ENCODE measurements around the gene ZNF473. TPM values are rescaled to one million over a fixed set of nuclear protein-coding genes. Genes with fewer than 3 reads are reported as not detected.
A peak's percentile ranks its signal among the peaks of the same experiment; 100 is the strongest.

ZNF473 gene
- total and polyA plus RNA-seq, 2 of the 13 experiments (the other 11 are each of a cell fraction or from before 2014, with no cell fraction given), result 5.8 to 11.9 TPM

DNA sequence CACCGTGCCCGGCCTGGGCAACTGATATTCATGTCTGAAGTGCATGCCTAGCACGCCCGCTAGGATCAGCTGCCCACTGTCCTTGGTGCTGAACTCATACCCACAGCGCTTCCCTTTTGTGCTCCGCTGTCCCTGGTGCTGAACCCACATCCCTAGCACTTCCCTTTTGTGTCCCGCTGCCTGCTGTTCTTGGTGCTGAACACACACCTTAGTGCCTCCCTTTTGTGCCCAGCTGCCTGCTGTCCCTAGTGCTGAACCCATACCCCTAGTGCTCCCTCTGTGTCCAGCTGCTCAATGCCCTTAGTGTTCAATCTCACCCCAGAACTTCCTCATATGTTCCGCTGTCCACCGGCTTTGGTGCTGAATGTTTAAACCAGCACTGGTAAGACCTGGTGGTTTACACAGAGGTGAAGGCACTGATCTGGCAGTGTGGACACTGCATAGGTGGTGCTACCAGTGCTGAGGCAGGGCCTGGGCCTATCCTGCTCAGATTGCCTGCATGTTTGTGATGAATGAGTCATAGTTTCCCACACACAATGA lies 38.6 kb upstream of the ZNF473 start (continued):
- TF ChIP-seq, protein P1, sequence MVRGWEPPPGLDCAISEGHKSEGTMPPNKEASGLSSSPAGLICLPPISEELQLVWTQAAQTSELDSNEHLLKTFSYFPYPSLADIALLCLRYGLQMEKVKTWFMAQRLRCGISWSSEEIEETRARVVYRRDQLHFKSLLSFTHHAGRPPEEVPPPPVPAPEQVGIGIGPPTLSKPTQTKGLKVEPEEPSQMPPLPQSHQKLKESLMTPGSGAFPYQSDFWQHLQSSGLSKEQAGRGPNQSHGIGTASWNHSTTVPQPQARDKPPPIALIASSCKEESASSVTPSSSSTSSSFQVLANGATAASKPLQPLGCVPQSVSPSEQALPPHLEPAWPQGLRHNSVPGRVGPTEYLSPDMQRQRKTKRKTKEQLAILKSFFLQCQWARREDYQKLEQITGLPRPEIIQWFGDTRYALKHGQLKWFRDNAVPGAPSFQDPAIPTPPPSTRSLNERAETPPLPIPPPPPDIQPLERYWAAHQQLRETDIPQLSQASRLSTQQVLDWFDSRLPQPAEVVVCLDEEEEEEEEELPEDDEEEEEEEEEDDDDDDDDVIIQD (CRISPR knock-in tag; IDR thresholded peaks at IDR 0.05; ENCODE audit: low read depth), result peak; percentile 99
- TF ChIP-seq ETV5 (CRISPR knock-in tag; IDR thresholded peaks at IDR 0.05; ENCODE audit: borderline replicate concordance) (peak; percentile 95), EEA1 (CRISPR knock-in tag; IDR thresholded peaks at IDR 0.05; ENCODE audit: borderline replicate concordance) (peak; percentile 100), ZNF224 (CRISPR knock-in tag; IDR thresholded peaks at IDR 0.05) (peak; percentile 100), ZNF260 (CRISPR knock-in tag; IDR thresholded peaks at IDR 0.05; ENCODE audit: borderline replicate concordance, low read depth) (peak; percentile 95; the same call in 1 of the 2 replicates), ERF (CRISPR knock-in tag; IDR thresholded peaks at IDR 0.05) (peak; percentile 100), SCMH1 (CRISPR knock-in tag; IDR thresholded peaks at IDR 0.05; ENCODE audit: borderline replicate concordance) (peak; percentile 97), ZFP36L1 (CRISPR knock-in tag; IDR thresholded peaks at IDR 0.05) (peak; percentile 100), KDM1A (CRISPR knock-in tag; IDR thresholded peaks at IDR 0.05) (peak; percentile 70), HMG20B (CRISPR knock-in tag; conservative IDR thresholded peaks at IDR 0.05) (peak; percentile 99), KAT2B (IDR thresholded peaks at IDR 0.05; ENCODE audit: borderline replicate concordance, low read depth, low read length) (no peak), ZNF234 (CRISPR knock-in tag; conservative IDR thresholded peaks at IDR 0.05) (peak; percentile 100), SATB2 (CRISPR knock-in tag; IDR thresholded peaks at IDR 0.05) (peak; percentile 100), MAZ (IDR thresholded peaks at IDR 0.05; ENCODE audit: borderline replicate concordance, low read depth, low read length) (no peak), MAZ (CRISPR knock-in tag; IDR thresholded peaks at IDR 0.05; ENCODE audit: low read depth) (peak; percentile 100), PITX1 (CRISPR knock-in tag; IDR thresholded peaks at IDR 0.05) (peak; percentile 99), ZNF724P (CRISPR knock-in tag; IDR thresholded peaks at IDR 0.05; ENCODE audit: borderline replicate concordance) (peak; percentile 100), ZNF12 (CRISPR knock-in tag; IDR thresholded peaks at IDR 0.05) (peak; percentile 98)
- TF ChIP-seq, protein P2, sequence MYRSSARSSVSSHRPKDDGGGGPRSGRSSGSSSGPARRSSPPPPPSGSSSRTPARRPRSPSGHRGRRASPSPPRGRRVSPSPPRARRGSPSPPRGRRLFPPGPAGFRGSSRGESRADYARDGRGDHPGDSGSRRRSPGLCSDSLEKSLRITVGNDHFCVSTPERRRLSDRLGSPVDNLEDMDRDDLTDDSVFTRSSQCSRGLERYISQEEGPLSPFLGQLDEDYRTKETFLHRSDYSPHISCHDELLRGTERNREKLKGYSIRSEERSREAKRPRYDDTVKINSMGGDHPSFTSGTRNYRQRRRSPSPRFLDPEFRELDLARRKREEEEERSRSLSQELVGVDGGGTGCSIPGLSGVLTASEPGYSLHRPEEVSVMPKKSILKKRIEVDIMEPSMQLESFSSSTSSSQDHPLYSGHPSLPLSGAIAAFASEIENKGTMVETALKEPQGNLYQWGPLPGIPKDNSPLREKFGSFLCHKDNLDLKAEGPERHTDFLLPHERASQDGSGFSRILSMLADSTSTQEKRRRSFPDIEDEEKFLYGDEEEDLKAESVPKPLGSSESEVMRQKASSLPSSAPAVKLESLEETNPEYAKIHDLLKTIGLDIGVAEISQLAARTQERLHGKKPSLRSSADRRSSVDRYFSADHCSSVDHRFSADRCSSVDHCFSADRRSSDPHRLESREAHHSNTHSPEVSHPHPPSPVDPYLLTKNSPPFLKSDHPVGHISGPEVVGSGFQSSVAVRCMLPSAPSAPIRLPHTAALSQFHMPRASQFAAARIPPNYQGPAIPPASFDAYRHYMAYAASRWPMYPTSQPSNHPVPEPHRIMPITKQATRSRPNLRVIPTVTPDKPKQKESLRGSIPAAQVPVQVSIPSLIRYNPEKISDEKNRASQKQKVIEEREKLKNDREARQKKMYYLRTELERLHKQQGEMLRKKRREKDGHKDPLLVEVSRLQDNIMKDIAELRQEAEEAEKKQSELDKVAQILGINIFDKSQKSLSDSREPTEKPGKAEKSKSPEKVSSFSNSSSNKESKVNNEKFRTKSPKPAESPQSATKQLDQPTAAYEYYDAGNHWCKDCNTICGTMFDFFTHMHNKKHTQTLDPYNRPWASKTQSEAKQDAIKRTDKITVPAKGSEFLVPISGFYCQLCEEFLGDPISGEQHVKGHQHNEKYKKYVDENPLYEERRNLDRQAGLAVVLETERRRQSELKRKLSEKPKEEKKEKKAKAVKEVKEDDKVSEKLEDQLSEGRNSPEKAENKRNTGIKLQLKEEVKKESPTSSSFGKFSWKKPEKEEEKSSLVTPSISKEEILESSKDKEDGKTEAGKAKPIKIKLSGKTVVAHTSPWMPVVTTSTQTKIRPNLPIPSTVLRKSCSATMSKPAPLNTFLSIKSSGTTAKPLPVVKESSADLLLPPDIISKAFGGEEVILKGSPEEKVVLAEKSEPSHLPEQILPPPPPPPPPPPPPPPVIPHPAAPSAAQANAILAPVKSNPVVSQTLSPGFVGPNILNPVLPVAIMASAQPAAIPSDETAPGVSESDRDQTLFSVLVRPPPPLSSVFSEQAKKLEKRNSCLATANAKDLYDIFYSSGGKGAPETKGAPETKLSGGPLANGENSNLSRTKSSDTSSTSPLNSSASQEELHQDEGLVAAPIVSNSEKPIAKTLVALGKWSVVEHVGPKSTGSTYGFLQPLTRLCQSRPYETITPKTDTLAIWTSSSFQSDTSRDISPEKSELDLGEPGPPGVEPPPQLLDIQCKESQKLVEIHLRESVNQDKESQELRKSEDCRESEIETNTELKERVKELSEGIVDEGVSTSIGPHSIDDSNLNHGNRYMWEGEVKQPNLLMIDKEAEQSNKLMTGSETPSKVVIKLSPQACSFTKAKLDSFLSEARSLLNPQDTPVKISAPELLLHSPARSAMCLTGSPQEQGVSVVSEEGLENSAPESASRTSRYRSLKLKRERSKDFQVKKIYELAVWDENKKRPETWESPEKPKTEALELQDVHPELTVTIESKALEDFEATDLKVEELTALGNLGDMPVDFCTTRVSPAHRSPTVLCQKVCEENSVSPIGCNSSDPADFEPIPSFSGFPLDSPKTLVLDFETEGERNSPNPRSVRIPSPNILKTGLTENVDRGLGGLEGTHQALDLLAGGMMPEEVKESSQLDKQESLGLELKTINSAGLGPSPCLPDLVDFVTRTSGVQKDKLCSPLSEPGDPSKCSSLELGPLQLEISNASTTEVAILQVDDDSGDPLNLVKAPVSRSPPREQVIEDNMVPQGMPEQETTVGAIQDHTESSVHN (CRISPR knock-in tag; IDR thresholded peaks at IDR 0.05), result peak; percentile 100
- TF ChIP-seq, protein P3, sequence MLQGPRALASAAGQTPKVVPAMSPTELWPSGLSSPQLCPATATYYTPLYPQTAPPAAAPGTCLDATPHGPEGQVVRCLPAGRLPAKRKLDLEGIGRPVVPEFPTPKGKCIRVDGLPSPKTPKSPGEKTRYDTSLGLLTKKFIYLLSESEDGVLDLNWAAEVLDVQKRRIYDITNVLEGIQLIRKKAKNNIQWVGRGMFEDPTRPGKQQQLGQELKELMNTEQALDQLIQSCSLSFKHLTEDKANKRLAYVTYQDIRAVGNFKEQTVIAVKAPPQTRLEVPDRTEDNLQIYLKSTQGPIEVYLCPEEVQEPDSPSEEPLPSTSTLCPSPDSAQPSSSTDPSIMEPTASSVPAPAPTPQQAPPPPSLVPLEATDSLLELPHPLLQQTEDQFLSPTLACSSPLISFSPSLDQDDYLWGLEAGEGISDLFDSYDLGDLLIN (CRISPR knock-in tag; IDR thresholded peaks at IDR 0.05; ENCODE audit: borderline replicate concordance), result peak; percentile 100; the same call in 1 of the 2 replicates
